Neural progenitor cell (in vitro differentiated cells): ENCODE data around the gene GDF10. TPM values are rescaled to one million over a fixed set of nuclear protein-coding genes. Genes with fewer than 3 reads are reported as not detected.

ENCODE experiments used
- DNase-seq: peaks from one replicate; pipeline ENCODE4 v3.0.0-alpha.2; 2016; ENCODE audit warnings: low spot score
- H2AFZ ChIP-seq: fragments of 200-600 bp; sonication (generic); replicated peaks from 2 replicates; pipeline ENCODE4 v1.6.1; 2016; ENCODE audit warnings: antibody characterized with exemption
- H3F3A ChIP-seq: fragments of 200-600 bp; sonication (generic); 2 replicates; pipeline ENCODE4 v1.6.1; 2016; ENCODE audit warnings: antibody characterized with exemption, low read depth
- H3K27ac ChIP-seq: fragments of 200-600 bp; sonication (generic); 2 replicates; pipeline ENCODE4 v1.5.1; 2016; ENCODE audit warnings: mild to moderate bottlenecking
- H3K27me3 ChIP-seq: fragments of 200-600 bp; sonication (generic); 2 replicates; pipeline ENCODE4 v1.6.1; 2016; ENCODE audit warnings: mild to moderate bottlenecking, moderate library complexity
- H3K36me3 ChIP-seq: fragments of 200-600 bp; sonication (generic); 2 replicates; pipeline ENCODE4 v1.5.1; 2016
- H3K4me1 ChIP-seq: fragments of 200-600 bp; sonication (generic); 2 replicates; pipeline ENCODE4 v1.6.1; 2016; ENCODE audit warnings: mixed run types
- H3K4me2 ChIP-seq: fragments of 200-600 bp; sonication (generic); 2 replicates; pipeline ENCODE4 v1.6.1; 2016
- H3K4me3 ChIP-seq: fragments of 200-600 bp; sonication (generic); 2 replicates; pipeline ENCODE4 v1.5.1; 2016
- H3K79me2 ChIP-seq: fragments of 200-600 bp; sonication (generic); 2 replicates; pipeline ENCODE4 v1.6.1; 2016; ENCODE audit warnings: low read depth
- H3K9ac ChIP-seq: fragments of 200-600 bp; sonication (generic); 2 replicates; pipeline ENCODE4 v1.6.1; 2016
- H3K9me3 ChIP-seq: fragments of 200-600 bp; sonication (generic); 2 replicates; pipeline ENCODE4 v1.5.1; 2016; ENCODE audit warnings: low read depth
- H4K20me1 ChIP-seq: fragments of 200-600 bp; sonication (generic); 2 replicates; pipeline ENCODE4 v1.6.1; 2016; ENCODE audit warnings: low read depth
- H3K27ac Mint-ChIP-seq: 3 replicates; pipeline ENCODE4 v1.8.0; 2021; ENCODE audit warnings: mixed read lengths
- H3K27me3 Mint-ChIP-seq: 2 replicates; pipeline ENCODE4 v1.8.0; 2022; ENCODE audit warnings: low read depth, mild to moderate bottlenecking, inconsistent platforms, moderate library complexity, mixed read lengths; ENCODE audit not compliant: insufficient read depth
- H3K36me3 Mint-ChIP-seq: 3 replicates; pipeline ENCODE4 v1.8.0; 2021; ENCODE audit warnings: mixed read lengths
- H3K4me1 Mint-ChIP-seq: 3 replicates; pipeline ENCODE4 v1.8.0; 2021; ENCODE audit warnings: mixed read lengths
- H3K4me3 Mint-ChIP-seq: 3 replicates; pipeline ENCODE4 v1.8.0; 2021; ENCODE audit warnings: mild to moderate bottlenecking, moderate library complexity, mixed read lengths
- H3K9me3 Mint-ChIP-seq: 3 replicates; pipeline ENCODE4 v1.8.0; 2020; ENCODE audit warnings: mixed read lengths
- EZH2 ChIP-seq: fragments of 200-600 bp; sonication (generic); IDR thresholded peaks from 2 replicates; pipeline ENCODE4 v1.6.1; 2017; ENCODE audit warnings: antibody characterized with exemption, mild to moderate bottlenecking, moderate library complexity
- EZH2phosphoT487 ChIP-seq: fragments of 200-600 bp; sonication (generic); IDR thresholded peaks from 2 replicates; pipeline ENCODE4 v1.6.1; 2017; ENCODE audit warnings: antibody characterized with exemption
- total RNA-seq: library from RNA; depleted of rRNA; stranded (reverse); fragments of >200 nt; gene quantifications from 2 replicates; pipeline ENCODE4 v1.2.3, GENCODE V29; 2015; ENCODE audit warnings: low replicate concordance
- TF ChIP-seq, protein P1 (sequence below): fragments of 200-600 bp; sonication (generic); IDR thresholded peaks from 2 replicates; pipeline ENCODE4 v1.5.1; 2017; ENCODE audit warnings: antibody characterized with exemption, mild to moderate bottlenecking

The GDF10 gene
- total RNA-seq, 1 donor from 2014 or later: 0.28 TPM

- peaks cover 7% of the 10 kb centered on the region for H3K4me1 Mint-ChIP-seq
- H3K4me3 ChIP-seq: no peak overlapping the region
- no peak overlapping the region for H3K27ac Mint-ChIP-seq
- no peak overlapping the region for H3K9ac ChIP-seq
- H3K4me2 ChIP-seq: no peak overlapping the region
- no peaks in the 10 kb centered on the region for H3K36me3 ChIP-seq
- H3K9me3 Mint-ChIP-seq: peaks cover 3% of the 10 kb centered on the region
- H3F3A ChIP-seq: no peaks in the 10 kb centered on the region
- no peak overlapping the region for H2AFZ ChIP-seq
- H4K20me1 ChIP-seq: no peaks in the 10 kb centered on the region
- TF ChIP-seq, protein P1, sequence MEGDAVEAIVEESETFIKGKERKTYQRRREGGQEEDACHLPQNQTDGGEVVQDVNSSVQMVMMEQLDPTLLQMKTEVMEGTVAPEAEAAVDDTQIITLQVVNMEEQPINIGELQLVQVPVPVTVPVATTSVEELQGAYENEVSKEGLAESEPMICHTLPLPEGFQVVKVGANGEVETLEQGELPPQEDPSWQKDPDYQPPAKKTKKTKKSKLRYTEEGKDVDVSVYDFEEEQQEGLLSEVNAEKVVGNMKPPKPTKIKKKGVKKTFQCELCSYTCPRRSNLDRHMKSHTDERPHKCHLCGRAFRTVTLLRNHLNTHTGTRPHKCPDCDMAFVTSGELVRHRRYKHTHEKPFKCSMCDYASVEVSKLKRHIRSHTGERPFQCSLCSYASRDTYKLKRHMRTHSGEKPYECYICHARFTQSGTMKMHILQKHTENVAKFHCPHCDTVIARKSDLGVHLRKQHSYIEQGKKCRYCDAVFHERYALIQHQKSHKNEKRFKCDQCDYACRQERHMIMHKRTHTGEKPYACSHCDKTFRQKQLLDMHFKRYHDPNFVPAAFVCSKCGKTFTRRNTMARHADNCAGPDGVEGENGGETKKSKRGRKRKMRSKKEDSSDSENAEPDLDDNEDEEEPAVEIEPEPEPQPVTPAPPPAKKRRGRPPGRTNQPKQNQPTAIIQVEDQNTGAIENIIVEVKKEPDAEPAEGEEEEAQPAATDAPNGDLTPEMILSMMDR: no peak
- no peak for TF ChIP-seq EZH2
- no peak overlapping the region for H3K27ac ChIP-seq
- peaks cover 2% of the 10 kb centered on the region for H3K27me3 Mint-ChIP-seq
- H3K27me3 ChIP-seq: no peaks in the 10 kb centered on the region
- no peaks in the 10 kb centered on the region for H3K79me2 ChIP-seq
- no peak overlapping the region for H3K4me3 Mint-ChIP-seq
- DNase-seq: no peak
- no peaks in the 10 kb centered on the region for H3K4me1 ChIP-seq
- H3K9me3 ChIP-seq: no peaks in the 10 kb centered on the region
- peaks cover 4% of the 10 kb centered on the region for H3K36me3 Mint-ChIP-seq
These were observed 15.4 kb downstream of the GDF10 start for GRCh38 chr10:47315421-47315820.

DNA sequence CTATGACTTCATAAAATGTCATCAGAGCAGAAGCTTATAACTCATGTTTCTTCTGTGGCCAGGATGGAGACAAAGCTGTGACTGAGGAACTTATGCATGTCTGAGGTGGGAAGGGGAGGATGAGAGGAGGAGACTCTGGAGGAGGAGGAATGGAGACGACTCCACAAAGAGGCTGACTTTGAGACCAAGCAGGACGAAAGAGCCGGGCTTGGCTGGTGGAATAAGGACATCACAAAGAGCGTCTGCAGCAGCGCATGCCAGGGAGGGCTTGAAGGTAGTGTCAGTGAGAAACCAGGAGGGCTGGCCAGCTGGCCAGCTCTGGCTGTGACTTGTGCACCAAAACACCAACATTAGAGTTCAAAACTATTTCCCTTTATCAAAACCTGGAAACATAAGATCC lies 16.1 kb downstream of the GDF10 start:
- Mint-ChIP-seq H3K4me1 (peaks cover 10% of the 10 kb centered on the region), H3K4me3 (no peak overlapping the region), H3K27me3 (peaks cover 2% of the 10 kb centered on the region), H3K27ac (no peak overlapping the region), H3K36me3 (peaks cover 1% of the 10 kb centered on the region), H3K9me3 (peaks cover 3% of the 10 kb centered on the region)
- Histone ChIP-seq H3K4me1 (no peaks in the 10 kb centered on the region), H3K9me3 (no peaks in the 10 kb centered on the region), H3K4me2 (no peak overlapping the region), H3K27ac (no peak overlapping the region), H3K27me3 (no peaks in the 10 kb centered on the region), H3K4me3 (no peak overlapping the region), H3K9ac (no peak overlapping the region), H3F3A (no peaks in the 10 kb centered on the region), H2AFZ (no peak overlapping the region), H4K20me1 (no peaks in the 10 kb centered on the region), H3K36me3 (no peaks in the 10 kb centered on the region), H3K79me2 (no peaks in the 10 kb centered on the region)
- TF ChIP-seq EZH2phosphoT487 (no peak), EZH2 (no peak)
- TF ChIP-seq, protein P1: no peak
- DNase-seq: no peak

- Histone ChIP-seq H4K20me1 (no peaks in the 10 kb centered on the region), H3K79me2 (no peaks in the 10 kb centered on the region), H3K27me3 (no peaks in the 10 kb centered on the region), H3F3A (no peaks in the 10 kb centered on the region), H3K9me3 (no peaks in the 10 kb centered on the region), H3K4me2 (no peak overlapping the region), H3K4me3 (no peak overlapping the region), H3K9ac (no peak overlapping the region), H2AFZ (no peak overlapping the region), H3K27ac (no peak overlapping the region), H3K36me3 (no peaks in the 10 kb centered on the region), H3K4me1 (no peaks in the 10 kb centered on the region)
- H3K27me3 Mint-ChIP-seq: peaks cover 2% of the 10 kb centered on the region
- H3K4me3 Mint-ChIP-seq: no peak overlapping the region
- peak overlapping the region; percentile 15 for H3K27ac Mint-ChIP-seq
- H3K36me3 Mint-ChIP-seq: peaks cover 1% of the 10 kb centered on the region
- H3K4me1 Mint-ChIP-seq: peaks cover 11% of the 10 kb centered on the region
- no peak for TF ChIP-seq EZH2phosphoT487
- TF ChIP-seq EZH2: no peak
- TF ChIP-seq, protein P1: no peak
- no peak for DNase-seq
- H3K9me3 Mint-ChIP-seq: peaks cover 3% of the 10 kb centered on the region
These were observed 17.3 kb downstream of the GDF10 start for GRCh38 chr10:47317251-47317650.

DNA sequence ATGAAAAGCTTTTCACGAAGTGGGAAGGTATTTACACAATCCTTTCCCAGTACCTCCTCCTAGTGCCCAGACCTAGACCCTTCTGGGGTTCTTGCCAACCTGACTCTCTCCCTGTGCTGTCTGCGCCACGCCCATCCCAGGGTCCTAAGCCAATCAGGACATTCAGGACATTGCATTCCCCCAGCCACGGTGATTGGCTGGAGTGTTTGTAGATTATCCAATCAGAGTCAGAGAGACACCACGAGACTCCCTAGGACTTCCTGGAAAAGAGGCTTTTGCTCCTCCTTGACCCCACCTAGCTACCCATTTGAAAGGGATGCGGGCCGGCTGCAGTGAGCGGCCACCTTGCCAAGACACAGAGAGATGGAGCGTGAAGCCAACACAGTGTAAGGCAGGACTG lies 18.7 kb downstream of the GDF10 start:
- peaks cover 2% of the 10 kb centered on the region for H3K27me3 Mint-ChIP-seq

More for the DNA sequence above, 18.7 kb downstream of the GDF10 start:
- no peak for DNase-seq
- Histone ChIP-seq H4K20me1 (no peaks in the 10 kb centered on the region), H3F3A (no peaks in the 10 kb centered on the region), H3K4me1 (no peaks in the 10 kb centered on the region), H3K27me3 (no peaks in the 10 kb centered on the region), H3K9ac (no peak overlapping the region), H3K79me2 (no peaks in the 10 kb centered on the region), H3K4me2 (no peak overlapping the region), H2AFZ (no peak overlapping the region), H3K4me3 (no peak overlapping the region), H3K27ac (no peak overlapping the region), H3K9me3 (no peaks in the 10 kb centered on the region), H3K36me3 (no peaks in the 10 kb centered on the region)
- peaks cover 1% of the 10 kb centered on the region for H3K36me3 Mint-ChIP-seq
- H3K4me3 Mint-ChIP-seq: no peak overlapping the region
- H3K4me1 Mint-ChIP-seq: peaks cover 14% of the 10 kb centered on the region
- TF ChIP-seq, protein P1: no peak
- TF ChIP-seq EZH2: no peak
- no peak for TF ChIP-seq EZH2phosphoT487
- peak overlapping the region; percentile 50 for H3K27ac Mint-ChIP-seq
- peaks cover 3% of the 10 kb centered on the region for H3K9me3 Mint-ChIP-seq
